Hematopoietic multipotent progenitor cell treated with erythropoietin and hydrocortisone succinate and interleukin-3 and kit ligand, for 6 days (in vitro differentiated cells): Measurements from ENCODE around the gene PPP2R2B.
"Not testable (repeated sequence)": the region's sequence is repeated elsewhere in the genome, so short reads cannot be mapped to it uniquely, and the experiment has no call there.

ENCODE experiments used
- DNase-seq: peaks from one replicate; pipeline ENCODE4 v3.0.0-alpha.2; 2015

The PPP2R2B gene

GRCh38 chr5:146641941-146642340, 236.6 kb downstream of the PPP2R2B start:
- DNase-seq: no peak

GRCh38 chr5:146640285-146640896, 238.2 kb downstream of the PPP2R2B start:
- DNase-seq: no peak

GRCh38 chr5:146635443-146635842, 243.1 kb downstream of the PPP2R2B start:
- DNase-seq: no peak

GRCh38 chr5:146633323-146633764, 245.2 kb downstream of the PPP2R2B start:
- no peak for DNase-seq

GRCh38 chr5:146632620-146633322, 245.8 kb downstream of the PPP2R2B start:
- no peak for DNase-seq

- DNase-seq: no peak
These were observed 248.1 kb downstream of the PPP2R2B start for GRCh38 chr5:146630472-146630871.

- no peak for DNase-seq
These were observed 249.6 kb downstream of the PPP2R2B start for GRCh38 chr5:146628950-146629349.

GRCh38 chr5:146626936-146627335, 251.6 kb downstream of the PPP2R2B start:
- no peak for DNase-seq

GRCh38 chr5:146624179-146624578, 254.4 kb downstream of the PPP2R2B start:
- DNase-seq: no peak

GRCh38 chr5:146623666-146624065, 254.9 kb downstream of the PPP2R2B start:
- no peak for DNase-seq

- DNase-seq: no peak
These were observed 255.5 kb downstream of the PPP2R2B start for GRCh38 chr5:146623009-146623408.

- DNase-seq: peak; percentile 16
These were observed 256.2 kb downstream of the PPP2R2B start for GRCh38 chr5:146622391-146622790.

GRCh38 chr5:146620669-146621051, 257.9 kb downstream of the PPP2R2B start:
- DNase-seq: no peak

- DNase-seq: no peak
These were observed 258.4 kb downstream of the PPP2R2B start for GRCh38 chr5:146620031-146620668.

- no peak for DNase-seq
These were observed 260.1 kb downstream of the PPP2R2B start for GRCh38 chr5:146618434-146618833.

- not testable (repeated sequence) for DNase-seq
These were observed 268.8 kb downstream of the PPP2R2B start for GRCh38 chr5:146609731-146610130.

- DNase-seq: peak; percentile 38
These were observed 270.8 kb downstream of the PPP2R2B start for GRCh38 chr5:146607659-146608332.

- no peak for DNase-seq
These were observed 271.7 kb downstream of the PPP2R2B start for GRCh38 chr5:146606893-146607292.

- no peak for DNase-seq
These were observed 278.2 kb downstream of the PPP2R2B start for GRCh38 chr5:146600376-146600775.

GRCh38 chr5:146599261-146599660, 279.3 kb downstream of the PPP2R2B start:
- no peak for DNase-seq

- DNase-seq: no peak
These were observed 283.5 kb downstream of the PPP2R2B start for GRCh38 chr5:146595088-146595487.

GRCh38 chr5:146592352-146592751, 286.2 kb downstream of the PPP2R2B start:
- DNase-seq: no peak

GRCh38 chr5:146589028-146589345, 289.6 kb downstream of the PPP2R2B start:
- DNase-seq: no peak
